Fibroblast of the aortic adventitia (primary cell): Measurements from ENCODE around the gene MMP1. TPM values are rescaled to one million over a fixed set of nuclear protein-coding genes. Genes with fewer than 3 reads are reported as not detected.

Experiments used
- DNase-seq: peaks from one replicate; pipeline ENCODE4 v3.0.0-alpha.2; 2010; ENCODE audit warnings: low read depth
- H3K4me3 ChIP-seq: 2 replicates; pipeline ENCODE4 v1.5.1; 2011; ENCODE audit warnings: low read depth, mild to moderate bottlenecking, control low read depth, low read length, moderate library complexity
- total RNA-seq: library from RNA; depleted of rRNA; stranded (reverse); fragments of >200 nt; gene quantifications from 2 replicates; pipeline ENCODE4 v1.2.3, GENCODE V29; 2012; ENCODE audit warnings: low replicate concordance
- TF ChIP-seq, protein P1 (sequence below): IDR thresholded peaks from 2 replicates; pipeline ENCODE4 v1.5.1; 2011; ENCODE audit warnings: mild to moderate bottlenecking, low read length, control low read depth, inconsistent platforms; ENCODE audit not compliant: insufficient read depth

Gene MMP1
- total RNA-seq, 1 donor, result 3,834 TPM

DNA sequence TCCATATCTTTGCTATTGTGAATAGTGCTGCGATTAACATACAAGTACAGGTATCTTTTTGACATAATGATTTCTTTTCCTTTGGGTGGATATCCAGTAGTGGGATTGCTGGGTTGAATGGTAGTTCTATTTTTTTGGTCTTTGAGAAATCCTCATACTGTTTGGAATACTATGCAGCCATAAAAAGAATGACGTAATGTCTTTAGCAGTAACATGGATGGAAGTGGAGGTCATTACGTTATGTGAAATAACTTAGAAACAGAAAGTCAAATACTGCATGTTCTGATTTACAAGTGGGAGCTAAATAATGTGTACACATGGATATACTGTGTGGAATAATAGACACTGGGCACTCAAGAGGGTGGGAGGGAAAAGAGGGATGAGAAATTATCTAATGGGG is 13.6 kb downstream of the MMP1 start:
- no peak for DNase-seq
- TF ChIP-seq, protein P1, sequence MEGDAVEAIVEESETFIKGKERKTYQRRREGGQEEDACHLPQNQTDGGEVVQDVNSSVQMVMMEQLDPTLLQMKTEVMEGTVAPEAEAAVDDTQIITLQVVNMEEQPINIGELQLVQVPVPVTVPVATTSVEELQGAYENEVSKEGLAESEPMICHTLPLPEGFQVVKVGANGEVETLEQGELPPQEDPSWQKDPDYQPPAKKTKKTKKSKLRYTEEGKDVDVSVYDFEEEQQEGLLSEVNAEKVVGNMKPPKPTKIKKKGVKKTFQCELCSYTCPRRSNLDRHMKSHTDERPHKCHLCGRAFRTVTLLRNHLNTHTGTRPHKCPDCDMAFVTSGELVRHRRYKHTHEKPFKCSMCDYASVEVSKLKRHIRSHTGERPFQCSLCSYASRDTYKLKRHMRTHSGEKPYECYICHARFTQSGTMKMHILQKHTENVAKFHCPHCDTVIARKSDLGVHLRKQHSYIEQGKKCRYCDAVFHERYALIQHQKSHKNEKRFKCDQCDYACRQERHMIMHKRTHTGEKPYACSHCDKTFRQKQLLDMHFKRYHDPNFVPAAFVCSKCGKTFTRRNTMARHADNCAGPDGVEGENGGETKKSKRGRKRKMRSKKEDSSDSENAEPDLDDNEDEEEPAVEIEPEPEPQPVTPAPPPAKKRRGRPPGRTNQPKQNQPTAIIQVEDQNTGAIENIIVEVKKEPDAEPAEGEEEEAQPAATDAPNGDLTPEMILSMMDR, result no peak
- H3K4me3 ChIP-seq, result no peak overlapping the region

DNA sequence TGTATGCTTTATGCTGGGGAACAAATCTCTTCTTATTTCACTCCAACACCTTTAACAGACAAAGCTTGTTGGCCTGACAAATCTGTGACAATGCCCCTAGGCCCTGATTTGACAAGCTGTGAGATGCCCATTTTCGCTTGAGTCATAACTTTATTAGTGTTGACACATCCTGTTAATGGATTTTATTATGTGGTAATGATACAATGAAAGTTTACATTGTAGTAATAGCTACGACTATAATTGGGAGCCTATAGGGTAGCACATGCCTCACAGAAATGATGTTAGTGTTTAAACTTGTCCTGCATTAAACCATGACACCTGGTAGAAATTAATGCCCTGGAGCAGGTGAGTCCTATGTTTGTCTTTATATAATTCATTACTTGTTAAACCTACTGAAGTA is 14.2 kb downstream of the MMP1 start:
- TF ChIP-seq, protein P1, result no peak
- no peak for DNase-seq
- H3K4me3 ChIP-seq, result no peak overlapping the region

DNA sequence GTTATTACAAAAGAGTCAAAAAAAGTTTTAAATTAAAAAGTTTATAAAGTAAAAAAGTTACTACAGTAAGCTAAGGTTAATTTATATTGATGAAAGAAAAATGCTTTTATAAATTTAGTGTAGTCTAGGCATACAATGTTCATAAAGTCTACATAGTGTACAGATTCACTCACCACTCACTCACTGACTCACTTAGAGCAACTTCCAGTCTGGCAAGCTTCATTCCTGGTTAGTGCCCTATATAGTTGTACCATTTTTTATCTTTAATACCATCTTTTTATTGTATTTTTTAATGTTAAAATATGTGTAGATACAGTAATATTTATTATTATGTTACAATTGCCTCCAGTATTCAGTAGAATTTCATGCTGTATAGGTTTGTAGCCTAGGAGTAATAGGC is 14.9 kb downstream of the MMP1 start:
- DNase-seq, result no peak
- H3K4me3 ChIP-seq, result no peak overlapping the region
- TF ChIP-seq, protein P1, result no peak

DNA sequence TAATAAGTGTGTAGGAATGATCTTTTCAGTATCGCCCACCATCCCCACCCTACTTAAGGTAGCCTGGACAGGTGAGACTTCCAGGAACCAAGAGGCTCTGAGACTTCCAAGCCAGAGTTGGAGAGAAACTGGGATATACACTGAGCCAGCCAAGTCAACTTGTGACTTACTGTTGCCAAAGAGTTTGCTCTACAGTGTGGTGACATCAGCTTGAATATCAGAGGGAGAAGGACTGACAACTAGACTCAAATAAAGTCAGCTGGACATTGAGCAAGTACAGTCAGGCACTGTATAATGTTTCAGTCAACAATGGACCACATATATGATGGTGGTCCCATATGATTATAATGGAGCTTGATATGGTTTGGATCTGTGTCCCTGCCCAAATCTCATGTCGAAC is 16.3 kb downstream of the MMP1 start:
- no peak overlapping the region for H3K4me3 ChIP-seq
- TF ChIP-seq, protein P1, result no peak
- no peak for DNase-seq

DNA sequence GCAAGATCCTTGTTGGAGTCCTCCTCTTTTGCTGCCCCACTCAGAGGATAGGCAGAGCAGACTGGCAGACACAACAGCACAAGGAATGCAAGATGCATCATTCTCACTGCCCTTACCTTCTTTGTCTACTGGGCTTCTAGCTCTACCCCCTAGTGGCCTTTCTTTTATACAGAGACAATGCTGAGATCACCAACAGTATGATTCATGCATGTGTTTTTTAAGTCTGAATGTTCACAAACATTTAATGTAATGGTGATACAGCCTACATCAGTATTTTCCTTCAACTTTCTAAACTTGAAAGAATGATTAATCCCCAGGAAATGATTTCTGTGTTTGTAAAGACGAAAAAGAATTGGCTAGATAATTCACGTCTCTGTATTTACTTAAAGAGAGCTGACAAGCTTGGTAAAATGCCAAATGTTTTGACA is 17.5 kb downstream of the MMP1 start, which contains the start of gene MMP10:
TSS of gene MMP10 (minus strand) at position 138 of the 428 bp plus-strand sequence. CDS start at position 101, 37 bp downstream.
- TF ChIP-seq, protein P1, result peak; percentile 68
- DNase-seq, result peak; percentile 74
- H3K4me3 ChIP-seq, result no peak within 1 kb of the TSS

DNA sequence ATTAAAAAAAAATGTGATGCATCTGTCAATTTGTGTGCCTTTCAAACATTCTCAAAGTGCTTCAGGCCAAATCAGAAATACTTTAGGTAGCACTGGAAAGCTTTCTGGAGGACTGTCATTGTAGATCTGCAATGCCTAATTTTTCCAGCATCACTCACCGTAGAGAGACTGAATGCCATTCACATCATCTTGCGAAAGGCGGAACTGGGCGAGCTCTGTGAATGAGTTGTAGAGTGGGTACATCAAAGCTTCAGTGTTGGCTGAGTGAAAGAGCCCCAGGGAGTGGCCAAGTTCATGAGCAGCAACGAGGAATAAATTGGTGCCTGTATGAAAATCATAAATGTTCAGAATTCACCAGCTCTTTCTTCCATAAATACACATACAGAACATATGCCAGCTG is 21.5 kb downstream of the MMP1 start:
- TF ChIP-seq, protein P1, result no peak
- no peak overlapping the region for H3K4me3 ChIP-seq
- no peak for DNase-seq

DNA sequence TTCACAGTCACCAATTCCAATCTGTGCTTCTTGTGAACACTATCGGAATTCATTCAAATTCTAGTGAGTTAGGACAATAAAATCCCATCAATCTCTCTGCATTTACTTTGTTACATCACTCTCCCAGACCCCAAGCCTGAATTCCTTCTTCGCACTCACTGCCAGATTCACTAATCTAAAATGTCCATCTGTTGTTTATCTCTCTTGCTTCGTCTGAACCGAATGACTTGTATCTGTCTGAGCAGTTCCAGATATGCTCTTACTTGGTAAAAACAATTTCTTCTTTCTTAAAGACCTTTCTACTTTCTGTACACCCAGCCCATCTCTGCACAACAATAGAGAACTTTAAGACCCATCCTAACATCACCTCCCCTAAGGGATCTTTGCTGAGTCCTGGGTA is 24.6 kb downstream of the MMP1 start:
- DNase-seq, result no peak
- no peak overlapping the region for H3K4me3 ChIP-seq
- TF ChIP-seq, protein P1, result no peak
